ENCODE measurements around the gene ITPR1. TPM values are rescaled to one million over a fixed set of nuclear protein-coding genes. Genes with fewer than 3 reads are reported as not detected.

The ITPR1 gene
- total RNA-seq, 4 donors from 2014 or later: 58.8 to 67.2 (median 63.1) TPM

- no peak for TF ChIP-seq CTCF (IDR thresholded peaks at IDR 0.05; ENCODE audit: low read depth)
Measured at GRCh38 chr3:4794331-4794730, 301.2 kb downstream of the ITPR1 start.

GRCh38 chr3:4794798-4795197 lies 301.6 kb downstream of the ITPR1 start:
- TF ChIP-seq CTCF (IDR thresholded peaks at IDR 0.05; ENCODE audit: low read depth): no peak

- TF ChIP-seq CTCF (IDR thresholded peaks at IDR 0.05; ENCODE audit: low read depth): no peak
Measured at GRCh38 chr3:4795905-4796304, 302.8 kb downstream of the ITPR1 start.

- TF ChIP-seq CTCF (IDR thresholded peaks at IDR 0.05; ENCODE audit: low read depth): no peak
Measured at GRCh38 chr3:4797201-4797705, 304.1 kb downstream of the ITPR1 start.

GRCh38 chr3:4799266-4800256 lies 306.4 kb downstream of the ITPR1 start:
- no peak for TF ChIP-seq CTCF (IDR thresholded peaks at IDR 0.05; ENCODE audit: low read depth)

- no peak for TF ChIP-seq CTCF (IDR thresholded peaks at IDR 0.05; ENCODE audit: low read depth)
Measured at GRCh38 chr3:4800595-4800994, 307.4 kb downstream of the ITPR1 start.

GRCh38 chr3:4801892-4802291 lies 308.7 kb downstream of the ITPR1 start:
- TF ChIP-seq CTCF (IDR thresholded peaks at IDR 0.05; ENCODE audit: low read depth): no peak

All from subcutaneous adipose tissue (tissue), 4 donors.